Right kidney (tissue), 1 donor: Measurements from ENCODE around the gene ITGA7.

Experiments used
- DNase-seq: peaks from one replicate; pipeline ENCODE4 v3.0.0-alpha.2; 2016

The ITGA7 gene

DNA sequence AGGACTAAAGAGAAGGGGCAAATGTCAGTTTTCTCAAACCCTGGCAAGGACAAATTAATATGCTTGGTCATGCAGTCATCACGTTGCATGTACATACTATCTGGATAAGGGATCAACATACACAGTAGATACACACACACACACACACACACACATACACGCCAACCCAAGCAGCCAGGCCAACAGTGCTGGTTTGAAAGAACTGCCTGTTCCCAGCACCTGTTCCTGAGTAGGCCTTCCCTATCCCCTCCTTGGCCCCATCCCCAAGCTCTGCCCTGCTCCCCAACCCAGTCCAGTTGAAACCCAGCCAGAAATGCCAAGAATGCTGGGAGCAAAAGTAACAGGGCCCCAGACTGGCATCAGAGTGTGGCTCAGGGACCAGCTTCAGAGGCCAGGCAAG, 4.4 kb downstream of the ITGA7 start:
- no peak for DNase-seq

DNA sequence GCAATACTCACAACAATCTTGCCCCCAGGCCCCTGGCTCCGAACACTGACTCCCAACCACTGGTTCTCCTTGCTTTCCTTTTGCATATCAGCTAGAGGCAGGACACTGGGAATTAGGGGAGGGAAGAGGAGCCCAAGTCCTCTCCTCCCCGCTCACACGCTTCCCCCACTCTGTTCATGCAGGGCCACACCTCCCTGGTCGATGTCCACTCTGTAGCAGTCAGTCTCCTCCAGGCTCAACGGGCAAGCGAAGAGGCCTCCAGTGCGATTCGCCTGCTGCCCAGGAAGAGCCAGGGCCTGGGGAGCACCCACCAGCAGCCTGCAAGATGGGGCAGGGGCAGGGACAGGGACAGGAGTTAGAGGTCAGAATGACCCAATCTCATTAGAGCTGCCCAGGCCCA, 4.8 kb downstream of the ITGA7 start:
- no peak for DNase-seq

DNA sequence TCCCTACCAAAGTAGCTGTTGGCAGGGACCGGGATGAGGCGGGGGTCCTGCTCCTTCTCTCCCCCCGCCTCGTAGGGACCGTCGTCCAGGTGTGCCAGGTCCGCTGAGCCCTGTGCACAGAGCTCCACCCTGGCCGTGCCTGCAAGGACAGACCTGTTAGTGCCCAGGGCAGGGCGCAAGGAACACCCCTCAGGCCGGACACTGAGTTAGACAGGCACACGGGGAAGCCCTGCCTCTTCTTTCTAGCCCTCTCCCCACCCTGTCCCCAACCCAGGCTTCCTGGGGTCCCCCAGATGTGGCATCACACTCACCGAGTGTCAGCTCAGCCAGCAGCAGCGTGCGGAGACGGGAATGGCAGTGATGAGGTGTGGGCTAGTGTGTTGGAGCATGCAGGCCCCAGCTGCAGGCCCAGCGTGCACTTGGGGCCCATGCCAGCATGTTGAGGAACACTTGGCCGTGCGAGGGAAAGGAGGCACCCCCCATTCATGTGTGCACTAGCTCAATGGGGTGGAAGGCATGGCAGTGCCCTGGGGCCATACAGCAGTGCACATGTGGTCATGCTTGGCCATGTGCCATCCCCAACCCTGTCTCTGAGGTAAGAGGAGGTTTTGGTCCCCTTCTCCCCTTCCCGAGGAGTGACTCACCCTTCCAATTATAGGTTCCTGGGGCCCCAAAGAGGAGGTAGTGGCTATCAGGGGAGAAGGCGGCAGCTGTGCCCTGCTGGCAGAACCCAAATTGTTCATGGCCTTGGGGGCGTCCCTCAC, 7.3 kb downstream of the ITGA7 start:
- DNase-seq, result no peak

GRCh38 chr12:55699471-55700055, 8.1 kb downstream of the ITGA7 start:
- no peak for DNase-seq

- no peak for DNase-seq
Measured at GRCh38 chr12:55698965-55699364, 8.7 kb downstream of the ITGA7 start.

DNA sequence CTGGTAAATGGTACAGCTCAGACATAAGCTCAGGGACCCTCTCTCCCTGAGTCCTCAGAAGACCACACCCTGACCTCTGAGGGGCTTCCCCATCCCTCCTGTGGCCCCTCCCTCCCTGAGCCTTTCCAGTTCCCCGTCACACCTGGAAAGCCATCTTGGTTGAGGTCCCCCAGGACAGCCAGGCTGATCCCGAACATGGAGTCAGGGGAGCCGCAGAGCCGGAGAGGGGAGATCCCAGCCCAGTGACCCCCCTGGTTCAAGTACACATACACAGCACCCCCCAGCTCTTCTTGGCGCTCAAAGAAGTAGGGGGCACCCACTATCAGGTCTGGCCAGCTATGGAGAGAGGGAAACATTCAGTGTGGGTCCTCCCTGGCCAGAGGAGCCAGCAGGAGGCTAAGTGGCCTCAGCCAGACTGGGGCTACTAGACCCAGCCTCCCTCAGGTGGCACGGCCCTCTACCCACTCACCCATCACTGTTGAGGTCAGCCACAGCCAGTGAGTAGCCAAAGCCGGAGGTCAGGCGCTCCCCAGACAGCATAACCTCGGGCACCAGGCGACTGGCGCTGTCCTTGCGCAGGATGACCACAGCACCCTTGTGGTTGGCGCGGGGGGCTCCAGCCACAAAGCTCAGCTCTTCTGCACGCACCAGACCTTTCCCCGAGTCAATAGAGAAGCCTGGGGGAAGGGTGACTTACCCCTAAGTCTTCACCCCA, 9.3 kb downstream of the ITGA7 start:
- DNase-seq, result no peak

GRCh38 chr12:55697686-55698085, 10.0 kb downstream of the ITGA7 start:
- no peak for DNase-seq

DNA sequence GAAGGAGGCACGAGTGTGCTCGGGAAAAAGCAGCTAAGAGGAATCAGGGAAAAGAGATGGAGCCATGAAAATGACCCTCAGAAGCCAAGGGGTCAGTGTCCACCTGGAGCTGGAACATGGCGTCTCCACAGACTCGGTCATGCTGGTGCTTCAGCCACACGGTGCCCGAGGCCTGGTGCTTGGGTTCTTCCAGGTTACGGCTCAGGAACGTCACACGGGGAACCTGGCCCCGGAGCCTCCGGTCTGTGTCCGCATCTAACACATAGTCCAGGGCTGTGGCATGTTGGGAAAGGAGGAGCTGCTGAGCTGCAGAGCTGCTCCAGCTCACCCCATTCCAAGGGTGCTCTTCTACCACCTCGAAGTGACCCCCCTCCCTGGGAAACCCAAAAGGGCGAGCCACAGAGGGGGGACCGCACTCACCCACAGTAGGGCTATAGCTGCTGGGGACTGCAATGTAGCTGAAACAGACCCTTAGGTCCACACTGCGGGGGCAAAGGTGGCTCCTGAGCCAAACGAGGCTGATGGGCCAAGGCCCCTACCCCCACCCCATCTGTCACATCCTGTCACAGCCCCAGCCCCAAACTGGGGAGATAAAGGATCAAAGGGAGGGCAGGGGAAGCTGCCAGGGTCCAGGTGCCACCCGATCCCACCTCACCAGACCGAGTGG, 10.8 kb downstream of the ITGA7 start:
- DNase-seq, result no peak

GRCh38 chr12:55696141-55696540, 11.6 kb downstream of the ITGA7 start:
- DNase-seq, result no peak

DNA sequence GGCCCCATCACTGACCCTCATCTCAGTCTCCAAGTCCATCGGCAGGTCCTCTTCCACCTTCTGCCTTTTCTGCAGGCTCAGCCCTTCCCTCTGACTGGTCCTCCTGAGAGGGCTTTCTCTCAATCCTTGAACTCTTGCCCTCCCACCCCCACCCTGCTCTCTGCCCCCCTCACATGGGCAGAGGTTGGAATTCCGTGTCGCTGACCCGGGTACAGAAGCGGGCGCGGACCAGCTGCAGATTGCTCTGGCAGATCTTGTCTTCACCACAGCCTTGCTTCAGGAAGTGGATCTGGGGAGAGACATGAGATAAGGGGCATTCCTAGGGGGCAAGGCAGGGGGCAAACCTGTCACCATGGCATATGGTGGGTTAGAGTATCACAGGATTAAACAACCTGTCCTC, 12.4 kb downstream of the ITGA7 start:
- DNase-seq, result no peak

DNA sequence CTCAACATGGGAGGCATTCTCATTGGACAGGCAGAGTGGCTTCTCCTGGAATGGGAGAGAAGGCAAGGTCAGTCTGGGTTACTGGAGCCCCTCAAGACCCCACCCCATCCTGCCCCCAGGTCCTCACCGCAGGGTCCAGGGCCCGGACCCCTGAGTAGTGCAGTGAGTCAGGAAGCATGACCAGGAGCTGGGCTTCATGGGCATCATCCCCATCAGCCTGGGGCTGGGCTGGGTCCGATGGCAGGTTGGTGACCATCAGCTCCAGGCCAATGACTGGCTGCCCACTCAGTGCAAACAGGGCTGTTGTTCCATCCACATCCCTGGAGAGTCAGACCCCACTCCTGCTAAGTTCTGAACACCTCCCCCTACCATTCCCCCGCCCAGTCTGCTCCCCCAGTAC, 13.1 kb downstream of the ITGA7 start:
- DNase-seq, result no peak

DNA sequence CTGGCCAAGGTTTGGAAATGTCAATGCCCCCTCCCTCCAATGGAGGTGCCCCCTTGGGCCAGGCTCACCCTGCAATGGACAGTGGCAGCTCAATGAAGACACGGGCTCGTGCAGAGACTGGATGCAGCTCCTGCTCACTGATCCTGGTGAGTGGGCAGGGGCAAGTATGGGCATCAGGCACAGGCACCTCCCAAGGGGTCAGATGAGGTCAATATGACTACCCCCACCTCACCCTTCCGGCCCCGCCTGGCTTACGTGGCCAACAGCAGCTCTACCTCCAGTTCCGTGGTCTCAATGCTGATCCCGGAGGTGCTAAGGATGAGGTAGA, 13.6 kb downstream of the ITGA7 start:
- DNase-seq, result no peak

DNA sequence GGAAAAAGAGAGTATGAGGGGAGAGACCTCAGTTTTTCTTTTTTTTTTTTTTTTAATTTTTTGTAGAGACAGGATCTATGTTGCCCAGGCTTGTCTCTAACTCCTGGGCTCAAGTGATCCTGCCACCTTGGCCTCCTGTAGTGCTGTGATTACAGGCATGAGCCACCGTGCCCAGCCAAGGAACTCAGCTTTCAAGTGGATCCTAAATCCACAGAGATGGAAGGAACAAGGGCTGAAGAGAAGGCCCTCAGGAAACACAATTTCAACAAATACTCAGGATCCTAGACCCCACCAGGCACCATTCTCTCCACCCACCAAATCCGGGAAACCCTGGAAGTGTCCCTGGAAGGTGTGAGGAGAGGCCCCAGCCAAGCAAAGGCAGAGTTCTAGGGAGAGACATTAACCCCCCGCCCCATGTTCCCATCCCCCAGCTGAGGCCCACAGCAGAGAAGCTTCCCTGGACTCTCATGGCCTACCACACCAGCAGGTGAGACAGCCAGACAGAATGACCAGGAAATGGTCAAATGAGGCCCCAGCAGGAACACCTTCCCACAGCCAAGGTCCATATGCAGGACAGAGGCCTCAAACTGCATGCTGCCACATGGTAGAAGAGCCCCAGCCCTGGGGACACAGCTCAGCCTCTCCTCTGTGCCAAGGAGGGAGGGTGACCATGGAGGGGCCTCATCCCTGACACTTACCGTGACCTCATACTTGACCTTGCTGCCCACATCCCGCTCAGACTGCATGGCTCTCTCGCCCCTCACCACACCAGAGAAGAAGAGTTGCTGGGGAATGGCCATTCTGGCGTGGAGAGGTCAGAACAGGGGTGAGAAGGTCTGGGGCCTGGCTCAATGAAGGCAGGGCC, 14.1 kb downstream of the ITGA7 start:
- DNase-seq, result no peak

DNA sequence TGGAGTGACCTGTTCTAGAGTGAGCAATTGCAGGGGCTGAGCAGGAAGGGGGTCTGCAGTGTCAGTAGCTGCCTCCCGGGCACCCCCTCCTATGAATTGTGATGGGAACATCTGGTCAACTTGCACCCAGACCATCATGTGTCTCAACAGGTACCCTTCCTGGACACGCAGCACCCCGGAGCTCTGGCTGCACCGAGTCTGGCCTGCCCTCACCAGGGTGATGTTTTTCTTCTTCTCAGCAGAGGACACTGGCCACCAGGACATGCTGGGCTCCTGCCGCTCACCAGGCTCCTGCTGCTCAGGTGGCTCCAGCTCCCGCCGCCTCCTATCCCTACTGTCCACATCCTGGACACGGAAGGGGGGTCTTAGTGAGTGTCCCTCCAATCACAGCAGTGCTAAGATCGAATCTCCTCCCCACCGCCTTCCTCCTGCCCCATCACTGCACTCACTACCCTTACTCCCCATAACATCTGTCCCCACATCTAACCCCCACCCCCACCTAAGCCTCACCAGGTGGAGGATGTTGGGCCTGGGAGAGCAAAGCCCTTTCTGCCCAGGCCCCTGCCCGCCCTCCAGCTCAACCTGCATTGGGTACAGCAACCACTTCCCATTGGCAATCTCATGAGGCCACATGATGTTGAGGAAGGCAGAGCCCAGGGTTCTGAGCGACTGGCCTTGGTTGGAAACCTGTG, 14.9 kb downstream of the ITGA7 start:
- no peak for DNase-seq

DNA sequence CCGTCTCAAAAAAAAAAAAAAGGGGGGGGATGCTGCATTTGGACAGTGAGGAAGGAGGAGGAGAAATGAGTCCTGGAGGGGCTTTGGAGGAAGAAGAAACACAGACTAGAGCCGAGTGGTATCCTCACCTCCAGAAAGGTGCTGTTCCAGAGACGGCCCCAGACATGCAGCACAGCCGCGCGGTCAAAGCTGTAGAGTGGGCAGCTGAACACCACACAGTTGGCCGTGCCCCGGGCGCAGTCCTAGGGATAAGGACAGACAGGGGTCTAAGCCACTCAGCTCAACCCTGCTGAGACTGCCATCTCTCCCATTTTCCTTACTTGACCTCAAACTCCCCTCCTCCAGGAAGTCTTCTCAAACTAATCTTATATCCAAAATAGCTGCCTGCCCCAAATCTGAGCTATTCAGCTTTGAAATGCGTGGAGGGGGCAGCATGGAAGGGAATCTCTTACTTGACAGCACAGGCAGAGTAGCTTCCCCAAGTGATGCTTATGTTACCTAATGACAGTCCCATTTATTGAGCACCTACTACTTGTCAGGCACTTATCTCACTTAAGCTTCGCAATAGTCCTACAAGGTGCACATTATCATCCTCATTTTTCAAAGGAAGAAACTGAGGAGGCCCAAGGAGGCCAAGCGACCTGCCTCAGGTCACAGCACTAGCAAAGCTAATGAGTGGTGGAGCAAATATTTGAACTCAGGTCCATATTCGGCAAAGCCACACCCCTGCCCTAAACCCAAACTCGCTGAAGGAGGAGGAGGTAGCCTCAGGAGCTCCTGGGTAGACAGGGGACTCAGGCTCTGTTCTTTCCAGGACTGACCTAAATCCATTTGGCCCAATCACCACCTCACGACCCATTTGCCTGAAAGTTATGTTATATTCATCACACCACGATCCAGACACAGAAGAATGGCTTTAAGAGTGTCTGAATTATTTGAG, 18.7 kb downstream of the ITGA7 start:
- no peak for DNase-seq

DNA sequence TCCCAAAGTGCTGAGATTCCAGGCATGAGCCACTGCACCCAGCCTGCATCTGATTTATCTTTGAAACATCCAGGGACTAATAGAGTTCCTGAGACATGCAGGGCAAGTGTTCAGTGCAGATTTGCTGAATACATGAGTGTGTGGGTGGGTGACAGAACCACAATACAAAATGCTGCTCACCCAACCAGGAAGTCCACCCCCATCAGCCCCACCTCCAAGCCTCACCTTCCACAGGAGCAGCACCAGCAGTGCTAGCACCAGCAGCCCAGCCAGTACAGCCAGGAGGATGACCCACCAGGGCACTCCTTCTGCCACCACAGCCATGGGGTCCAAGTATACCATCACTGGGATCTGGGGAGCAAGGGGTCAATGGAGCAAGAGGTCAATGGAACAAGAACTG, 20.0 kb downstream of the ITGA7 start:
- no peak for DNase-seq

GRCh38 chr12:55686366-55687010, 21.2 kb downstream of the ITGA7 start:
- no peak for DNase-seq

DNA sequence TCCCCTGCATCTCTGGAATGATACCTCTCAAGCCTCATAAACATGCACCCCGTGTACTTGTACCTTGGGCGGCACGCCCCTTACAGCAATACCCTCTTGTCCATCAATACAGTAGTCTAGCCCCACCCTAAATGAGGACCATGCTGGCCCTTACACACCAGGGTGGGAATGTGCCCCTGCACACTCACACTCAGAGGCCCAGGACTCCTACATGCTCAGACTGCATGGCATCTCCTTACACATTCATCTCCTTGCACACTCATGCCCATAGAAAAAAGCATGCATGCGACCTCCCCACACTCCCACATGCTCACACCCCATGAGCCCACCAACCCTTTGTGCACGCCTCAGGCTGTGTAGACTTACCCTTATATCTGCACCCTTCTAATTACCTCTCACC, 22.0 kb downstream of the ITGA7 start:
- DNase-seq, result no peak

DNA sequence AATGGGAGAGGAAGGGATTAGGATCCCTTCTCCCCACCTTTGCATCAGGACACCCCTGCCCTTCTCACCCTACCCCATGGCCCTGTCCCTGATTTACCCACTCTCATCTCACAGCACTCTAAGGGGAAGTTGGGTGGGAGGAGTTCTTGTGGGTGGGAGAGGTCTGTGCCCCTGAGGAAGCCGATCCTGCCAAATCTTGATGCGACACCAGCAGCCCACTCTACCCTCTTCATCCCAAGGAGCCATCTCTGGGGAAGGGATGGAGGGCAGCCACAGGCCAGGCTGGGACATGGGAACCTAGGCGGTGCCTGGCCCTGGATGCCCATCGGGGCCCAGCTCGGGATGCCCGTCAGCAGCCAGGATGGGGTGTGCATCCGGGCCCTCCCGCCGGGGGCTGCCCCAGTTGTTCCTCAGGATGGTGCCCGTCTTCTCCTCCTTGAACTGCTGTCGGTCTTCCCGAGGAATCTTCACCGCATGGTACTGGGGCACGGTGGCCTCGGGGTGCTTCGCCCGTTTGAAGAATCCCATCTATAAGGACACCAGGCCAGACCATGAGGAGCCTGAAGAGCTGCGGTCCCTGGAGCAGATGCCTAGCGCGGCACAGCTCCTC, 22.8 kb downstream of the ITGA7 start:
- DNase-seq, result no peak

- DNase-seq, result no peak
Measured at GRCh38 chr12:55683676-55684075, 24.0 kb downstream of the ITGA7 start.
